Activated naive CD8-positive, alpha-beta T cell treated with anti-CD3 and anti-CD28 coated beads, Interleukin-2, amount 10 ng/mL, durations not matched to agents 7 days and 5 days (primary cell): ENCODE measurements around the gene SOX12. TPM values are rescaled to one million over a fixed set of nuclear protein-coding genes. Genes with fewer than 3 reads are reported as not detected.
"Not testable (repeated sequence)": the region's sequence is repeated elsewhere in the genome, so short reads cannot be mapped to it uniquely, and the experiment has no call there.

Experiments used
- ATAC-seq: fragments of 150-1000 bp; cut with Tn5 transposase; one replicate; pipeline ENCODE4 v1.10.0; 2021; ENCODE audit warnings: low read depth, moderate library complexity
- POLR2A ChIA-PET: fragments of 350-600 bp; sonication (Branson Sonifier 250); formaldehyde crosslinking; loops from one replicate; lab custom pipeline; 2021; ENCODE audit warnings: antibody characterized with exemption; lab: Charles Lee
- DNase-seq: peaks from one replicate; pipeline ENCODE4 v3.0.0; 2021
- H3K27ac Mint-ChIP-seq: one replicate; pipeline ENCODE4 v1.8.0; 2022; ENCODE audit warnings: mild to moderate bottlenecking, mixed read lengths
- H3K27me3 Mint-ChIP-seq: one replicate; pipeline ENCODE4 v1.8.0; 2022; ENCODE audit warnings: mild to moderate bottlenecking, moderate library complexity, mixed read lengths
- H3K36me3 Mint-ChIP-seq: one replicate; pipeline ENCODE4 v1.8.0; 2021; ENCODE audit warnings: mild to moderate bottlenecking, mixed read lengths
- H3K4me1 Mint-ChIP-seq: one replicate; pipeline ENCODE4 v1.8.0; 2021; ENCODE audit warnings: mixed read lengths
- H3K4me3 Mint-ChIP-seq: one replicate; pipeline ENCODE4 v1.8.0; 2022; ENCODE audit warnings: mild to moderate bottlenecking, moderate library complexity, mixed read lengths
- H3K9me3 Mint-ChIP-seq: one replicate; pipeline ENCODE4 v1.8.0; 2021; ENCODE audit warnings: mixed read lengths
- total RNA-seq, 2 experiments: library from RNA; stranded (reverse); gene quantifications; one replicate each; pipeline ENCODE4 v1.2.3, GENCODE V29; 2021

The SOX12 gene
- total RNA-seq, 2 experiments from 2014 or later = 10.1 to 10.6 TPM

GRCh38 chr20:327186-328026 is 2.1 kb downstream of the SOX12 start:
- POLR2A ChIA-PET = interaction anchor here (0.7 to 5.3 kb wide), 2 partner anchors 30 kb away, joined by 3 to 84 read pairs; partner anchors contain the start of gene ZCCHC3
- peak overlapping the region; percentile 82 for H3K4me3 Mint-ChIP-seq
- no peaks in the 10 kb centered on the region for H3K9me3 Mint-ChIP-seq
- DNase-seq (peak; percentile 86), ATAC-seq (peak; percentile 19)
- no peaks in the 10 kb centered on the region for H3K36me3 Mint-ChIP-seq
- H3K27me3 Mint-ChIP-seq = no peaks in the 10 kb centered on the region
- H3K4me1 Mint-ChIP-seq = peaks cover 31% of the 10 kb centered on the region
- peak overlapping the region; percentile 75 for H3K27ac Mint-ChIP-seq

DNA sequence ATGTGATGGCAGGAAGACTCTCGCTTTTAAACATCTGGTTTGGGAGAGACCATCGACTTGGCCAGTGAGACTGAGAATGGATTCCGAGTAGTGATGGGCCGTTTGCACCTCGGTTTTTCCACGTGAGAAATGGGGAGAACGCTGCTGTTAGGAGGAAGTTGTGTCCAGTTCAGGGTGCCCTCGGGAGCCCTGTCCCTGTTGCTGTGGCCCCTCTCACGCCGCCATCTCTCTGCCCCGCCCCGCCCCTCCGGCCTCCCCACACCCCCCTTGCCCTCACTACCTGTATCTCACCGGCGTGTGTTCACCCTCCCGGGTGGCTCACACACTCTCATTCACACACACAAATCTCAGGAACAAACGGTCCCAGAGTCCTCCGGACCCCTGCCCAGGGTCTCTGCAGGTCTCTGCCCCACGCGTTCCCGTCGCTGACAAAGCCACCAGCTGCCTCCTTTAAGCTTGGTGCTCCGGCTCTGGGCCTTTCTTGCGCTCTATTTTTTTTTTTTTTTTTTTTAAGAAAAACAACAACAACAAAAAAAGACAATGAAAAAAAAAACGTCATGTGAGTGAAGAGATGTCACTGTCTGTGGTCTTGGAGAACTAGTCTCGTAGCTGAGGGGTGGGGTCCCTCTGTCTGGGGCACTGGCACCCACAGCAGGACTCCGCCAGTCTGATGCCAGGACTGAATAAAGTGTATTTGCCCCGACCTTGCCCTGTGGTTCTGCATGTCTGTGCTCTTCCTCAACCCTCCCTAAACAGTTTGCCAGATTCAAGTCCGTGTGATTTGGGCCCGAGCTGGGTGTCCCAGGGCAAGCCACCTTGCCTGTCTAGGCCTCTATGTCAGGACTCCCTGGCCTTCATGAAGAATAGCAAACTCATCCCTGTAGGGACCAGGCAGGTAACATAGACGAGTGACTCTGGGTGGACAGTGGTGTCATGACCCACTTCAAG is 2.9 kb downstream of the SOX12 start:
- Mint-ChIP-seq H3K27ac (peak overlapping the region; percentile 15), H3K9me3 (no peaks in the 10 kb centered on the region), H3K4me1 (peaks cover 31% of the 10 kb centered on the region), H3K27me3 (no peaks in the 10 kb centered on the region), H3K4me3 (peak overlapping the region; percentile 82), H3K36me3 (no peaks in the 10 kb centered on the region)
- POLR2A ChIA-PET = interaction anchor here (0.7 to 1.3 kb wide), 3 partner anchors 17 to 31 kb away, joined by 3 to 9 read pairs (median 3); partner anchors contain the start of gene ZCCHC3
- no peak for ATAC-seq
- DNase-seq = no peak

- Mint-ChIP-seq H3K27me3 (no peaks in the 10 kb centered on the region), H3K27ac (peak overlapping the region; percentile 47), H3K4me1 (peaks cover 27% of the 10 kb centered on the region), H3K36me3 (no peaks in the 10 kb centered on the region), H3K9me3 (no peaks in the 10 kb centered on the region), H3K4me3 (peak overlapping the region; percentile 59)
- POLR2A ChIA-PET = interaction anchor here (0.6 to 1.3 kb wide), 3 partner anchors 17 to 41 kb away, joined by 3 to 9 read pairs (median 4); partner anchors contain the start of gene ZCCHC3
- DNase-seq (no peak), ATAC-seq (no peak)
Measured at GRCh38 chr20:328975-329695, 3.8 kb downstream of the SOX12 start.

DNA sequence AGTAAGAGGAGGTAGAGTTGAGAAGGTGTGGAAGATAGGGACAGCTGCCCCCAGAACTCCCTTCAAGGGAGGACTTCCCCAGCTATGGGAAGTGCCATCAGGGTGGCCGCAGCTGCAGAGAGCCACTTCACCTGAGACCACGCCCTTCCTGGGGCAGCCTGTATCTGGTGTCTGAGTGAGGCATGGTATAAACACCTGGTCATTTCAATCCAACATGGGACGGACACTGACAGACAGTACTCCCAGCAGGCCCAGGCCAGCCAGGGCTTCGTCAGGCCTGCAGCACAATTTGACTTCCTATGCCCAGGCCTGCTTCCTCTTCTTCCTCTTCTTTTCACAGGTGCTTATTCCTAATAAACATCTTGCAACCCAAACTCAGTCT is 4.5 kb downstream of the SOX12 start:
- peaks cover 24% of the 10 kb centered on the region for H3K4me1 Mint-ChIP-seq
- no peak overlapping the region for H3K4me3 Mint-ChIP-seq
- ATAC-seq = no peak
- no peaks in the 10 kb centered on the region for H3K9me3 Mint-ChIP-seq
- no peaks in the 10 kb centered on the region for H3K27me3 Mint-ChIP-seq
- H3K36me3 Mint-ChIP-seq = no peaks in the 10 kb centered on the region
- H3K27ac Mint-ChIP-seq = no peak overlapping the region
- POLR2A ChIA-PET = interaction anchor here (1.0 to 1.3 kb wide), 4 partner anchors 11 to 33 kb away, joined by 3 to 9 read pairs (median 4); partner anchors contain the start of gene ZCCHC3
- DNase-seq = no peak

GRCh38 chr20:330233-331149 is 5.1 kb downstream of the SOX12 start:
- POLR2A ChIA-PET = interaction anchor here (0.5 to 1.4 kb wide), 5 partner anchors 12 to 41 kb away, joined by 3 to 5 read pairs (median 3); partner anchors contain the start of gene ZCCHC3
- Mint-ChIP-seq H3K9me3 (no peaks in the 10 kb centered on the region), H3K27ac (no peak overlapping the region), H3K4me3 (no peak overlapping the region), H3K36me3 (no peaks in the 10 kb centered on the region), H3K4me1 (peaks cover 22% of the 10 kb centered on the region), H3K27me3 (no peaks in the 10 kb centered on the region)
- peak; percentile 16 for ATAC-seq
- peak; percentile 49 for DNase-seq

GRCh38 chr20:334578-334977 is 9.2 kb downstream of the SOX12 start:
- Mint-ChIP-seq H3K9me3 (no peaks in the 10 kb centered on the region), H3K4me1 (peaks cover 7% of the 10 kb centered on the region), H3K36me3 (no peaks in the 10 kb centered on the region), H3K27ac (no peak overlapping the region), H3K4me3 (no peak overlapping the region), H3K27me3 (no peaks in the 10 kb centered on the region)
- no peak for DNase-seq
- POLR2A ChIA-PET = no interaction called here
- ATAC-seq = no peak

GRCh38 chr20:336040-336439 is 10.7 kb downstream of the SOX12 start:
- not testable (repeated sequence) for DNase-seq, ATAC-seq, H3K27me3 Mint-ChIP-seq, H3K36me3 Mint-ChIP-seq, H3K27ac Mint-ChIP-seq, H3K9me3 Mint-ChIP-seq, H3K4me1 Mint-ChIP-seq, H3K4me3 Mint-ChIP-seq
- POLR2A ChIA-PET = interaction anchor here (1.0 kb wide), 1 partner anchor 38 kb away, joined by 3 read pairs; the partner anchor contains the start of gene ZCCHC3

DNA sequence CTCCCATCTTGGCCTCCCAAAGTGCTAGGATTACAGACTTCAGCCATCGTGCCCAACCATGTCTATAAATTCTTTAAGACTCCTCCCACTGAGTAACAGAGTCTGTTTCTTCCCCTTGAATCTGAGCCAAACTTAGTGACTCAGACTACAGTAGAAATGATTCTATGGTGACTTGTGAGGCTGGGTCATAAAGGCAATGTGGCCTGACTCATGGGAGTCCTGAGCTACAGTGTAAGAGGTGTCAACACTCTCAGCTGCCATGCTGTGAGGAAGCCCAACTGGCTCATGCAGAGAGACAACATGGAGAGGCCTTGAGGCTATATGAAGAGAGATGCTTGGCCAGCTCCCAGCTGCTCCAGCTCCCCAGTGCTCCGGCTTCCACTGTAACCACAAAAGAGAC is 16.3 kb downstream of the SOX12 start:
- Mint-ChIP-seq H3K27ac (no peak overlapping the region), H3K27me3 (peaks cover 4% of the 10 kb centered on the region), H3K4me1 (peaks cover 9% of the 10 kb centered on the region), H3K9me3 (peaks cover 2% of the 10 kb centered on the region), H3K4me3 (no peak overlapping the region), H3K36me3 (peaks cover 2% of the 10 kb centered on the region)
- DNase-seq (no peak), ATAC-seq (no peak)
- POLR2A ChIA-PET = interaction anchor here (0.7 kb wide), 1 partner anchor 21 kb away, joined by 3 read pairs; no protein-coding TSS in a partner anchor

DNA sequence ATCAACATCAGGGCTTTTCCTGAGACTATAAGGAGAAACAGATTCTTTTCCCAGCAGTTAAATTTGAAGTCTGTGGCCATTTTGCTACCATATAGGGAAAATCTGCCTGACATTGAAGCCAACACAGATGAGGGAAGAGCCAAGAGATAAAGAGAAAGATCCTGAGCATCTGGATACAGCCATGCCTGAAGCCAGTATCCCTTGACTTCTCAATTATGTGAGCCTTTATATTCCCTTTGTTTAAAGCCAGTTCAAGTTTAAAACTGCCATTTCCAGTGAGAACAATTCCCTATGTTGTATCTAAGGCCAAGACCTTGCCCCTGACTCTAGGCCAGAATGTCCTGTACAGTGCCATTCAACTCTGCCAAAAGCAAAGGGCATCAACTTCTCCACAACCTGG is 17.8 kb downstream of the SOX12 start:
- Mint-ChIP-seq H3K27me3 (peaks cover 4% of the 10 kb centered on the region), H3K4me1 (peaks cover 8% of the 10 kb centered on the region), H3K27ac (no peak overlapping the region), H3K36me3 (peaks cover 2% of the 10 kb centered on the region), H3K4me3 (no peak overlapping the region), H3K9me3 (peaks cover 2% of the 10 kb centered on the region)
- no peak for DNase-seq
- no peak for ATAC-seq
- POLR2A ChIA-PET = no interaction called here

GRCh38 chr20:346033-346639 is 20.8 kb downstream of the SOX12 start:
- no peak for DNase-seq

DNA sequence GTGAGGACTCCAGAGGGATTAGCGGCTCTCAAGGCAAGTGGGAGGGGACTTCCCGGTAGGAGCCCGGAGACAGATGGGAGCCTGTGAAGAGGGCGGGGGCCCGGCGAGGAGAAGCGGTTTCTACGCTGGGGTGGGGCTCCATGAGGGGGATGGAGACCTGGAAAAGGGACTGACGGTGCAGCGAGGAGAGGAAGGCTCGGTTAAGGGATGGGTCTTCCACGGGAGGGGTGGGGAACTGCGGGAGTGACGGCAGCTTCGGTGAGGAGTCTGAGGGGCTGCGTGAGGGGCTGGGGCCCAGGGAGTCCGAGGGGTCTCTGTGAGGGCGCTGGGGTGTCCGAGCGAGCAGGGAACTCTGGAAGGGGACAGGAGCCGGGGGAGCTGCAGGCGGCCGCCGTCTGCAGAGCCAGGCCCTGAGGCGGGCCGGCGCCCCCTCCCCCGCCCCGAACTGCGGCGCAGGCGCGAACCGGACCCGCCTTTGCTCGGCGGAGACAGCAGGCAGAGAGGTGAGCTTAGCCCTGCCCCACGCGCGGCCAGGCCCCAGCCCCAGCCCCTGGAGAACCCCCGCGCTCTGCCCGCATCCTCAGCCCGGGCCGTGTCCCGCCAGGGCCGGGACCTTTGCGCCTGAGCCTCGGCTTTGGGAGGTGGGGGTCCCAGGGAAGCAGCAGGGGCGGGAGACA is 21.4 kb downstream of the SOX12 start, which contains the start of gene NRSN2:
NRSN2 (plus strand) TSS at position 472 of the 677 bp plus-strand sequence. CDS start 2,533 bp downstream, outside the sequence.
- Mint-ChIP-seq H3K36me3 (peaks cover 5% of the 10 kb centered on the region), H3K9me3 (peaks cover 2% of the 10 kb centered on the region), H3K4me1 (peaks cover 20% of the 10 kb centered on the region), H3K4me3 (peak within 1 kb of the TSS; percentile 99), H3K27me3 (peaks cover 4% of the 10 kb centered on the region), H3K27ac (peak within 1 kb of the TSS; percentile 95)
- ATAC-seq (peak; percentile 19), DNase-seq (peak; percentile 54)
- POLR2A ChIA-PET = no interaction called here

More at GRCh38 chr20:346033-346639, 20.8 kb downstream of the SOX12 start:
- peaks cover 2% of the 10 kb centered on the region for H3K9me3 Mint-ChIP-seq
- ATAC-seq = no peak
- H3K36me3 Mint-ChIP-seq = peaks cover 5% of the 10 kb centered on the region
- peak overlapping the region; percentile 66 for H3K27ac Mint-ChIP-seq
- H3K4me1 Mint-ChIP-seq = peaks cover 15% of the 10 kb centered on the region
- POLR2A ChIA-PET = interaction anchor here (1.3 kb wide), 1 partner anchor 49 kb away, joined by 3 read pairs; the partner anchor contains the start of gene ZCCHC3
- peak overlapping the region; percentile 63 for H3K4me3 Mint-ChIP-seq
- peaks cover 4% of the 10 kb centered on the region for H3K27me3 Mint-ChIP-seq
